OCI-LY7 (cell line): ENCODE measurements around the gene CLEC2B. TPM values are rescaled to one million over a fixed set of nuclear protein-coding genes. Genes with fewer than 3 reads are reported as not detected.
"Not testable (repeated sequence)": the region's sequence is repeated elsewhere in the genome, so short reads cannot be mapped to it uniquely, and the experiment has no call there.

Experiments
- BruUV-seq: library from RNA; stranded (reverse); fragments of 400-500 nt; replicated peaks from 2 replicates; lab custom pipeline; 2021; lab: Mats Ljungman, UMichigan
- CTCF ChIA-PET: fragments of 300-600 bp; sonication (Branson Sonifier 250); formaldehyde crosslinking; loops from one replicate; lab custom pipeline; 2022; ENCODE audit warnings: antibody characterized with exemption; ENCODE audit not compliant: unreplicated experiment; lab: Charles Lee
- POLR2A ChIA-PET: fragments of 300-600 bp; sonication (Branson Sonifier 250); formaldehyde crosslinking; loops from one replicate; lab custom pipeline; 2022; ENCODE audit warnings: antibody characterized with exemption; lab: Charles Lee
- DNase-seq: peaks from one replicate; pipeline ENCODE4 v3.0.0-alpha.2; 2015; ENCODE audit warnings: low spot score
- H2AFZ ChIP-seq: fragments of 200-600 bp; sonication (generic), shearing (Covaris generic); 2 replicates; pipeline ENCODE4 v1.6.1; 2014; ENCODE audit warnings: mild to moderate bottlenecking, antibody characterized with exemption, low read length, moderate library complexity
- H3K27ac ChIP-seq: fragments of 200-600 bp; sonication (generic); 2 replicates; pipeline ENCODE4 v1.5.1; 2014; ENCODE audit warnings: mixed run types, low read depth, mild to moderate bottlenecking, moderate library complexity, low read length, inconsistent platforms; ENCODE audit not compliant: poor library complexity, severe bottlenecking
- H3K36me3 ChIP-seq: fragments of 200-600 bp; sonication (generic); 2 replicates; pipeline ENCODE4 v1.6.1; 2014; ENCODE audit warnings: mild to moderate bottlenecking, antibody characterized with exemption, low read length, moderate library complexity, mixed read lengths; ENCODE audit not compliant: insufficient read depth
- H3K4me1 ChIP-seq: fragments of 200-600 bp; sonication (generic); 2 replicates; pipeline ENCODE4 v1.5.1; 2014; ENCODE audit warnings: mild to moderate bottlenecking, low read length; ENCODE audit not compliant: insufficient read depth, poor library complexity, severe bottlenecking
- H3K4me2 ChIP-seq: fragments of 200-600 bp; sonication (generic); 2 replicates; pipeline ENCODE4 v1.6.1; 2014; ENCODE audit warnings: mild to moderate bottlenecking, low read length
- H3K4me3 ChIP-seq: fragments of 200-600 bp; sonication (generic); 2 replicates; pipeline ENCODE4 v1.5.1; 2014; ENCODE audit warnings: mild to moderate bottlenecking, low read depth, low read length; ENCODE audit not compliant: poor library complexity, severe bottlenecking
- H3K79me2 ChIP-seq: fragments of 200-600 bp; sonication (generic); 2 replicates; pipeline ENCODE4 v1.6.1; 2016; ENCODE audit warnings: low read depth, mild to moderate bottlenecking, low read length, moderate library complexity, mixed read lengths; ENCODE audit not compliant: insufficient read depth
- H3K9me2 ChIP-seq: fragments of 200-600 bp; sonication (generic); 2 replicates; pipeline ENCODE4 v1.6.1; 2016; ENCODE audit warnings: mild to moderate bottlenecking, low read length, mixed read lengths; ENCODE audit not compliant: insufficient read depth
- H3K9me3 ChIP-seq: fragments of 200-600 bp; sonication (generic); 2 replicates; pipeline ENCODE4 v1.6.1; 2014; ENCODE audit warnings: mild to moderate bottlenecking, mixed run types, low read length, mixed read lengths
- H4K20me1 ChIP-seq: fragments of 200-600 bp; sonication (generic); 2 replicates; pipeline ENCODE4 v1.6.1; 2014; ENCODE audit warnings: mild to moderate bottlenecking, antibody characterized with exemption, low read length, moderate library complexity, mixed read lengths; ENCODE audit not compliant: insufficient read depth
- EZH2phosphoT487 ChIP-seq: fragments of 200-600 bp; sonication (generic); IDR thresholded peaks from 2 replicates; pipeline ENCODE4 v1.6.1; 2018; ENCODE audit warnings: low read depth, borderline replicate concordance, mild to moderate bottlenecking, mixed run types, antibody characterized with exemption, low read length, moderate library complexity, mixed read lengths
- intact Hi-C: fragments of 100-400 bp; cut with micrococcal nuclease; formaldehyde crosslinking; loops from one replicate; pipeline ENCODE4 v1.10.0; 2022; ENCODE audit not compliant: unreplicated experiment
- total RNA-seq, 2 experiments: library from RNA; depleted of rRNA in 1 of 2; stranded (reverse); fragments of >200 nt in 1 of 2; shearing (Covaris generic) in 1 of 2; gene quantifications; 2 replicates each; pipeline ENCODE4 v1.2.3, GENCODE V29; 2014 to 2022
- TF ChIP-seq, protein P1 (sequence below): fragments of 200-600 bp; sonication (generic); conservative IDR thresholded peaks from 2 replicates; pipeline ENCODE4 v1.5.1; 2014; ENCODE audit warnings: mild to moderate bottlenecking, antibody characterized with exemption, low read length, moderate library complexity, mixed read lengths

Gene CLEC2B
- total RNA-seq, 2 experiments from 2014 or later, result 2.2 to 2.3 TPM

GRCh38 chr12:9881246-9881645 lies 12.1 kb upstream of the CLEC2B start, which contains the start of gene KLRF2:
Gene KLRF2 (plus strand): TSS chr12:9881489. CDS start chr12:9881596, 107 bp downstream.
- no peaks in the 10 kb centered on the region for H3K9me3 ChIP-seq
- no peak within 1 kb of the TSS for H3K4me3 ChIP-seq
- H3K79me2 ChIP-seq, result no peaks in the 10 kb centered on the region
- peak within 1 kb of the TSS; percentile 55 for H2AFZ ChIP-seq
- H3K27ac ChIP-seq, result no peak within 1 kb of the TSS
- H3K4me1 ChIP-seq, result peaks cover 5% of the 10 kb centered on the region
- no peaks in the 10 kb centered on the region for H3K36me3 ChIP-seq
- H4K20me1 ChIP-seq, result no peaks in the 10 kb centered on the region
- intact Hi-C loops, result no loop called here
- H3K4me2 ChIP-seq, result no peak within 1 kb of the TSS
- DNase-seq, result no peak
- POLR2A ChIA-PET, result no interaction called here
- H3K9me2 ChIP-seq, result no peaks in the 10 kb centered on the region
- CTCF ChIA-PET, result no interaction called here
- BruUV-seq, result no TSS peak
- TF ChIP-seq, protein P1, sequence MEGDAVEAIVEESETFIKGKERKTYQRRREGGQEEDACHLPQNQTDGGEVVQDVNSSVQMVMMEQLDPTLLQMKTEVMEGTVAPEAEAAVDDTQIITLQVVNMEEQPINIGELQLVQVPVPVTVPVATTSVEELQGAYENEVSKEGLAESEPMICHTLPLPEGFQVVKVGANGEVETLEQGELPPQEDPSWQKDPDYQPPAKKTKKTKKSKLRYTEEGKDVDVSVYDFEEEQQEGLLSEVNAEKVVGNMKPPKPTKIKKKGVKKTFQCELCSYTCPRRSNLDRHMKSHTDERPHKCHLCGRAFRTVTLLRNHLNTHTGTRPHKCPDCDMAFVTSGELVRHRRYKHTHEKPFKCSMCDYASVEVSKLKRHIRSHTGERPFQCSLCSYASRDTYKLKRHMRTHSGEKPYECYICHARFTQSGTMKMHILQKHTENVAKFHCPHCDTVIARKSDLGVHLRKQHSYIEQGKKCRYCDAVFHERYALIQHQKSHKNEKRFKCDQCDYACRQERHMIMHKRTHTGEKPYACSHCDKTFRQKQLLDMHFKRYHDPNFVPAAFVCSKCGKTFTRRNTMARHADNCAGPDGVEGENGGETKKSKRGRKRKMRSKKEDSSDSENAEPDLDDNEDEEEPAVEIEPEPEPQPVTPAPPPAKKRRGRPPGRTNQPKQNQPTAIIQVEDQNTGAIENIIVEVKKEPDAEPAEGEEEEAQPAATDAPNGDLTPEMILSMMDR, result no peak
- no peak for TF ChIP-seq EZH2phosphoT487

DNA sequence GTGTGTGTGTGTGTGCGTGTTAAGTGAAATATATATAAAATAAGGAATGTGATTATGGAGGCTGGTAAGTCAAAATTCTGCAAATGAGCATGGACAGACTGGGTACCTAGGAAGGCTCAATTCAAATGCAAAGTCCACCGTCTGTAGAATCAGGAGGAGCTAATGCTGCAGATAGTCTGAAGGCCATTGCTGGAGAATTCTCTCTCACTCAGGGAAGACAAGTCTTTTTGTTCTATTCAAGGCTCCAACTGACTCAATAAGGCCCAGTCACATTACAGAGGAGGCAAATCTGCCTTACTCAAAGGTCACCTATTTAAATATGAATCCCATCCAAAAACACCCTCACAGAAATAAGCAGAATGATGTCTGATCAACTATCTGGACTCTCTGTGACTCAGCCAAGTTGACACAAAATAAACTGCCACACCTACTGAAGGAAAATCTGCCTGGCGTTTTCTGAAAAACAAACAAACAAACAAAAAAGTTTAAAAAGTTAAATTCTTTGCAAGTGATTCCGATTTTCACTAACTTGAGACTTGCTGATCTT lies 11.5 kb upstream of the CLEC2B start:
- no peak for TF ChIP-seq EZH2phosphoT487
- TF ChIP-seq, protein P1, result no peak
- Histone ChIP-seq H3K4me3 (no peak overlapping the region), H3K4me2 (no peak overlapping the region), H3K36me3 (no peaks in the 10 kb centered on the region), H3K9me2 (no peaks in the 10 kb centered on the region), H2AFZ (peak overlapping the region; percentile 55), H3K27ac (no peak overlapping the region), H3K4me1 (peaks cover 5% of the 10 kb centered on the region), H3K9me3 (no peaks in the 10 kb centered on the region), H3K79me2 (no peaks in the 10 kb centered on the region), H4K20me1 (no peaks in the 10 kb centered on the region)
- CTCF ChIA-PET, result no interaction called here
- intact Hi-C loops, result no loop called here
- no TSS peak for BruUV-seq
- POLR2A ChIA-PET, result no interaction called here
- DNase-seq, result no peak

- intact Hi-C loops, H3K27ac ChIP-seq, H3K9me2 ChIP-seq, H3K36me3 ChIP-seq, H4K20me1 ChIP-seq, BruUV-seq, H2AFZ ChIP-seq, H3K4me3 ChIP-seq, DNase-seq, H3K9me3 ChIP-seq, H3K4me2 ChIP-seq, H3K4me1 ChIP-seq, CTCF ChIA-PET, H3K79me2 ChIP-seq: not testable (repeated sequence)
- POLR2A ChIA-PET, result interaction anchor here (0.6 kb wide), 1 partner anchor 43 kb away, joined by 3 read pairs; no protein-coding TSS in a partner anchor
These were observed 7.0 kb upstream of the CLEC2B start for GRCh38 chr12:9876120-9876519.
